HEK293T (cell line): ENCODE data around the gene LGALS1.

ENCODE experiments used
- ARNT ChIP-seq: fragments of 450-650 bp; IDR thresholded peaks from 2 replicates; pipeline ENCODE4 v1.6.1; 2017; ENCODE audit warnings: mild to moderate bottlenecking
- BHLHE40 ChIP-seq: fragments of 450-650 bp; IDR thresholded peaks from 2 replicates; pipeline ENCODE4 v1.6.1; 2016; ENCODE audit warnings: mild to moderate bottlenecking, moderate library complexity, borderline replicate concordance
- CTBP1 ChIP-seq: fragments of 450-650 bp; IDR thresholded peaks from 2 replicates; pipeline ENCODE4 v1.6.1; 2016; ENCODE audit warnings: borderline replicate concordance
- ELF4 ChIP-seq: fragments of 450-650 bp; IDR thresholded peaks from 2 replicates; pipeline ENCODE4 v1.6.1; 2017; ENCODE audit warnings: antibody characterized with exemption
- FOXA1 ChIP-seq: fragments of 450-650 bp; IDR thresholded peaks from 2 replicates; pipeline ENCODE4 v1.6.1; 2016; ENCODE audit warnings: mild to moderate bottlenecking
- FOXM1 ChIP-seq: fragments of 450-650 bp; IDR thresholded peaks from 2 replicates; pipeline ENCODE4 v1.6.1; 2017; ENCODE audit warnings: mild to moderate bottlenecking, borderline replicate concordance
- HDGF ChIP-seq: fragments of 450-650 bp; IDR thresholded peaks from 2 replicates; pipeline ENCODE4 v1.6.1; 2017; ENCODE audit warnings: antibody characterized with exemption, borderline replicate concordance
- L3MBTL2 ChIP-seq: fragments of 450-650 bp; conservative IDR thresholded peaks from 2 replicates; pipeline ENCODE4 v1.6.1; 2016; ENCODE audit warnings: mild to moderate bottlenecking
- NFRKB ChIP-seq: fragments of 450-650 bp; IDR thresholded peaks from 2 replicates; pipeline ENCODE4 v1.6.1; 2016; ENCODE audit warnings: mild to moderate bottlenecking, moderate library complexity
- SP1 ChIP-seq: fragments of 450-650 bp; IDR thresholded peaks from 2 replicates; pipeline ENCODE4 v1.6.1; 2017
- SUZ12 ChIP-seq: fragments of 450-650 bp; IDR thresholded peaks from 2 replicates; pipeline ENCODE4 v1.6.1; 2016; ENCODE audit warnings: mild to moderate bottlenecking
- ZNF384 ChIP-seq: fragments of 450-650 bp; IDR thresholded peaks from 2 replicates; pipeline ENCODE4 v1.6.1; 2016

DNA sequence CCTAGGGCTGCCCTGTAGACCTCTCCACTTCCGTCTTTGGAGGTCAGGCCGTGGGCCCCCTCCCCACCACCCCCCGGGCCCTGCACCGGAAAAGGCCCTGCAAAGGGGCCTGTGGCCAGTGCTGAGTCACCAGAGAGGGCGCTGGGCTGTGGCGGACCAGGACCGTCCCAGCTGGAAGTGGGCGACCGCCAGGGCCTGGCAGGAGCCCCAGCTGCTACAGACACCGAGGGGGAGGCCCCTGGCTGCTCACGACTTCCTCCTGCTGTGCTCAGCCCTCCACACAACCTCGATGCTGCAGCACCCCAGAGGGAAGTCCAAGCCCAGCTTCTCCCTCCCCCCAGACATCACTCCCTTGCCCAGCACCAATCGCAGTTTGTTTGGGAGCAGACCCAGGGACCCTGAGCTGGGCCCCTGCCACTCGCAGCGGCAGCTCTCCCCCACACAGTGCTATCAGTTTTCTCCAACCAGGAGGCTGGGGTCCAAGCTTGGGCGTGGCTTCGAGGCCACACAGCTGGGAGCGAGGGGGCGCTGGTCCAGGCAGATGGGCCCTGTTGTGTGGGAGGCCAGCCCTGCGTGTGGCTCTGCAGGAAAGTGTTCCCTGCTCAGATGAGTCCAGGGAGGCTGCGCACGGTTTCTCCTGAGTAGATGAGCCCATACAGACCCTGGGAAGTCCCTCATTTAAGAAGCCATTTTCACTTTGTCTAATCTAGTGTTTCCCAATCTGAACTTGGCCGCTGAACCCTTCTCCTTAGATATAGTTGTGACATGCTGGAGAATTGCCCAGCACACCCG, 41.6 kb upstream of the LGALS1 start:
- TF ChIP-seq ARNT (no peak), HDGF (peak; percentile 87), FOXA1 (no peak), BHLHE40 (no peak), L3MBTL2 (no peak), SUZ12 (no peak), SP1 (no peak), ZNF384 (no peak), FOXM1 (no peak), CTBP1 (no peak), ELF4 (no peak), NFRKB (no peak)
